Keratinocyte (primary cell): Measurements from ENCODE around the gene ITCH. TPM values are rescaled to one million over a fixed set of nuclear protein-coding genes. Genes with fewer than 3 reads are reported as not detected.

Experiments used
- DNase-seq: peaks from one replicate; pipeline ENCODE4 v3.0.0-alpha.2; 2011; ENCODE audit warnings: low read depth, missing footprints, low spot score
- FAIRE-seq: peaks from 2 replicates; lab custom pipeline; 2011; peaks lifted over from hg19 to GRCh38; lab: Jason Lieb, UNC
- H2AFZ ChIP-seq: 2 replicates; pipeline ENCODE4 v1.6.0; 2012; ENCODE audit warnings: low read length, control low read depth, inconsistent platforms; ENCODE audit not compliant: control insufficient read depth
- H3K27ac ChIP-seq: 2 replicates; pipeline ENCODE4 v1.5.1; 2011; ENCODE audit warnings: low read length; ENCODE audit not compliant: control insufficient read depth, insufficient read depth
- H3K27me3 ChIP-seq: 3 replicates; pipeline ENCODE4 v1.6.0; 2011; ENCODE audit warnings: low read length; ENCODE audit not compliant: control insufficient read depth, insufficient read depth; ENCODE audit errors: extremely low read depth
- H3K36me3 ChIP-seq, 2 experiments: 2 replicates in 1 of 2; 3 replicates in 1 of 2; pipeline ENCODE4 v1.5.1; 2011; ENCODE audit warnings: low read length in 2 of 2, mild to moderate bottlenecking in 1 of 2; ENCODE audit not compliant: control insufficient read depth in 2 of 2, insufficient read depth in 2 of 2; ENCODE audit errors: extremely low read depth in 1 of 2
- H3K4me1 ChIP-seq: 3 replicates; pipeline ENCODE4 v1.5.1; 2011; ENCODE audit warnings: low read length; ENCODE audit not compliant: control insufficient read depth, insufficient read depth; ENCODE audit errors: extremely low read depth
- H3K4me2 ChIP-seq: 3 replicates; pipeline ENCODE4 v1.6.0; 2011; ENCODE audit warnings: low read depth, low read length; ENCODE audit not compliant: control insufficient read depth, insufficient read depth; ENCODE audit errors: extremely low read depth
- H3K4me3 ChIP-seq, 3 experiments: fragments of 200-600 bp in 1 of 3; sonication (generic) in 1 of 3; 2 replicates in 2 of 3; 3 replicates in 1 of 3; pipeline ENCODE4 v1.5.1; 2011 to 2016; ENCODE audit warnings: low read length in 3 of 3, mild to moderate bottlenecking in 3 of 3, control low read depth in 2 of 3, inconsistent platforms in 1 of 3, low read depth in 1 of 3, mixed read lengths in 1 of 3, mixed run types in 1 of 3, moderate library complexity in 1 of 3; ENCODE audit not compliant: control insufficient read depth in 2 of 3, insufficient read depth in 2 of 3; ENCODE audit errors: extremely low read depth in 1 of 3
- H3K79me2 ChIP-seq: 2 replicates; pipeline ENCODE4 v1.6.0; 2012; ENCODE audit warnings: low read length; ENCODE audit not compliant: control insufficient read depth, insufficient read depth
- H3K9ac ChIP-seq: 3 replicates; pipeline ENCODE4 v1.6.0; 2011; ENCODE audit warnings: low read length; ENCODE audit not compliant: control insufficient read depth, insufficient read depth; ENCODE audit errors: extremely low read depth
- H3K9me1 ChIP-seq: 3 replicates; pipeline ENCODE4 v1.6.0; 2011; ENCODE audit warnings: low read length; ENCODE audit not compliant: control insufficient read depth, insufficient read depth; ENCODE audit errors: extremely low read depth
- H3K9me3 ChIP-seq: 2 replicates; pipeline ENCODE4 v1.5.1; 2012; ENCODE audit warnings: low read depth, low read length; ENCODE audit not compliant: control insufficient read depth
- H4K20me1 ChIP-seq: 3 replicates; pipeline ENCODE4 v1.6.0; 2011; ENCODE audit warnings: low read length; ENCODE audit not compliant: control insufficient read depth, insufficient read depth; ENCODE audit errors: extremely low read depth
- CTCF ChIP-seq, 3 experiments: IDR thresholded peaks in 1 of 3; conservative IDR thresholded peaks in 1 of 3; optimal IDR thresholded peaks in 1 of 3; 2 replicates in 2 of 3; 3 replicates in 1 of 3; pipeline versions ENCODE3 to v1.5.1; 2011; ENCODE audit warnings: low read length in 3 of 3, mild to moderate bottlenecking in 3 of 3, moderate library complexity in 2 of 3, control low read depth in 1 of 3, inconsistent platforms in 1 of 3; ENCODE audit not compliant: insufficient read depth in 2 of 3; ENCODE audit errors: extremely low read depth in 1 of 3
- EZH2 ChIP-seq: IDR thresholded peaks from one replicate; pipeline ENCODE4 v1.6.1; 2012; ENCODE audit warnings: inconsistent platforms, mild to moderate bottlenecking, low read length, moderate library complexity
- dilution Hi-C: fragments of 300-500 bp; cut with MboI; formaldehyde crosslinking; loops from one replicate; pipeline ENCODE4 v1.7.0; 2020; ENCODE audit warnings: low sequenced_read_pairs; ENCODE audit not compliant: extremely low pct_ligation_motif_present
- polyA plus RNA-seq, 5 experiments: library from polyadenylated mRNA; depleted of rRNA in 3 of 5; stranded (reverse) in 3 of 5; stranded (forward) in 1 of 5; unstranded in 1 of 5; fragments of >200 nt; gene quantifications; 1 replicate in 1 of 5; 2 replicates in 3 of 5; 3 replicates in 1 of 5; pipeline versions ENCODE4 v1.2.1 to v1.2.3, GENCODE V29; 2011 to 2012; ENCODE audit warnings: missing spikeins in 2 of 5, low read depth in 1 of 5, low replicate concordance in 1 of 5

The ITCH gene
- polyA plus RNA-seq, 1 donor (not counting 4 experiments of a cell fraction or from before 2014, with no cell fraction given): 42.5 TPM

GRCh38 chr20:34459209-34459897 lies 96.3 kb downstream of the ITCH start:
- no peak for FAIRE-seq
- Histone ChIP-seq H3K9ac (no peak overlapping the region), H3K4me3 (no peak overlapping the region), H3K9me1 (no peaks in the 10 kb centered on the region), H3K79me2 (peaks cover 35% of the 10 kb centered on the region), H3K4me1 (no peaks in the 10 kb centered on the region), H3K36me3 (peaks cover 18 to 38% of the 10 kb centered on the region in 2 experiments), H3K4me2 (no peak overlapping the region), H3K27me3 (no peaks in the 10 kb centered on the region), H3K27ac (no peak overlapping the region), H2AFZ (no peak overlapping the region), H3K9me3 (no peaks in the 10 kb centered on the region), H4K20me1 (no peaks in the 10 kb centered on the region)
- TF ChIP-seq EZH2: no peak
- TF ChIP-seq CTCF (optimal IDR thresholded peaks at IDR 0.05 in 1 of 3, IDR thresholded peaks at IDR 0.05 in 1 of 3, conservative IDR thresholded peaks at IDR 0.05 in 1 of 3; ENCODE audit: extremely low read depth in 1 of 3, insufficient read depth in 2 of 3, low read length in 3 of 3): no peak
- dilution Hi-C loops: no loop called here
- no peak for DNase-seq

- no peak overlapping the region for H3K27ac ChIP-seq
- peaks cover 4% of the 10 kb centered on the region for H4K20me1 ChIP-seq
- H3K4me3 ChIP-seq: no peak overlapping the region
- dilution Hi-C loops: no loop called here
- H3K79me2 ChIP-seq: peaks cover 45% of the 10 kb centered on the region
- H2AFZ ChIP-seq: no peak overlapping the region
- no peaks in the 10 kb centered on the region for H3K9me1 ChIP-seq
- no peak for DNase-seq
- H3K9ac ChIP-seq: no peak overlapping the region
- FAIRE-seq: no peak
- peaks cover 17 to 31% of the 10 kb centered on the region in 2 experiments for H3K36me3 ChIP-seq
- H3K4me1 ChIP-seq: no peaks in the 10 kb centered on the region
- H3K27me3 ChIP-seq: no peaks in the 10 kb centered on the region
- TF ChIP-seq CTCF (optimal IDR thresholded peaks at IDR 0.05 in 1 of 3, IDR thresholded peaks at IDR 0.05 in 1 of 3, conservative IDR thresholded peaks at IDR 0.05 in 1 of 3; ENCODE audit: extremely low read depth in 1 of 3, insufficient read depth in 2 of 3, low read length in 3 of 3) (no peak), EZH2 (no peak)
- H3K4me2 ChIP-seq: no peak overlapping the region
- no peaks in the 10 kb centered on the region for H3K9me3 ChIP-seq
Observed at GRCh38 chr20:34461779-34462087, 98.7 kb downstream of the ITCH start.
